HG03066 (cell line): Measurements from ENCODE around the gene WDR73.

Experiments
- ATAC-seq: cut with Tn5 transposase; IDR thresholded peaks from one replicate; pipeline ENCODE4 v1.9.1; 2021; ENCODE audit warnings: low read depth; ENCODE audit not compliant: unreplicated experiment

The WDR73 gene

DNA sequence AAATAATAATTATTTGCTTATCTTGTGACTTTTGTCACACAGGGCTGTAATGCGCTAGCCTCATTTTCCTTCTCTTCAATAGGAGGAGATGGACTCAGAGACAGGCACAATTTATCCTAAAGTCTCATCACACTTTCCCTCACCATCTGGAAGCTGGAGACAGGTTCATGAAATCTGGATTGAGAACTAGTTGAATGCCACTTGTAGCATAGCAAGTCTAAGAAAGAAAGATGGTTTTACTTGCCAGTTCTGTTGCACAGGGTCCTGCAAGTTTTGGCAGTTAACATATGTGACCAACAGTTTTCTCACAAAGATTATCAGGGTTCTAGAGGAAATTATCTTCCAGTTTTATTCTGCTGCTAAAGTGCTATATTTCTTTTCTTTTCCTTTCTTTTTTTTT lies 62.3 kb downstream of the WDR73 start:
- no peak for ATAC-seq

DNA sequence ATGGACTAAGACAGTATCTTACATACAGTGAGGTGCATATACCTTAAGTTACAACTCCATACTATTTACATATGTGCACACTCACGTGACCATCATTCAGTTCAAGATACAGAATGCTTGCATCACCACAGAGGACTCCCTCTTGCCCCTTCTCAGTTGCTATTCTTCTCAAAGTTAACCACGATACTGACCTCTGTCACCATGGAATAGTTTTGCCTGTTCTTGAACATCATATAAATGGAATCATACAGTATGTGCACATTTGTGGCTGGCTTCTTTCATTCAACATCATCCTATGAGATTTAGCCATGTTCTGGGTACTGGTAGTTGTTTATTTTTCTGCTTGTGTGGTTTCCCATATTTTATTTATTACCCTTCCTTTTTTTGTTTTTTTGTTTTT lies 63.7 kb downstream of the WDR73 start:
- ATAC-seq = no peak
